ENCODE measurements around the gene ZNF324B.
"Not testable (repeated sequence)": the region's sequence is repeated elsewhere in the genome, so short reads cannot be mapped to it uniquely, and the experiment has no call there.

ZNF324B gene

DNA sequence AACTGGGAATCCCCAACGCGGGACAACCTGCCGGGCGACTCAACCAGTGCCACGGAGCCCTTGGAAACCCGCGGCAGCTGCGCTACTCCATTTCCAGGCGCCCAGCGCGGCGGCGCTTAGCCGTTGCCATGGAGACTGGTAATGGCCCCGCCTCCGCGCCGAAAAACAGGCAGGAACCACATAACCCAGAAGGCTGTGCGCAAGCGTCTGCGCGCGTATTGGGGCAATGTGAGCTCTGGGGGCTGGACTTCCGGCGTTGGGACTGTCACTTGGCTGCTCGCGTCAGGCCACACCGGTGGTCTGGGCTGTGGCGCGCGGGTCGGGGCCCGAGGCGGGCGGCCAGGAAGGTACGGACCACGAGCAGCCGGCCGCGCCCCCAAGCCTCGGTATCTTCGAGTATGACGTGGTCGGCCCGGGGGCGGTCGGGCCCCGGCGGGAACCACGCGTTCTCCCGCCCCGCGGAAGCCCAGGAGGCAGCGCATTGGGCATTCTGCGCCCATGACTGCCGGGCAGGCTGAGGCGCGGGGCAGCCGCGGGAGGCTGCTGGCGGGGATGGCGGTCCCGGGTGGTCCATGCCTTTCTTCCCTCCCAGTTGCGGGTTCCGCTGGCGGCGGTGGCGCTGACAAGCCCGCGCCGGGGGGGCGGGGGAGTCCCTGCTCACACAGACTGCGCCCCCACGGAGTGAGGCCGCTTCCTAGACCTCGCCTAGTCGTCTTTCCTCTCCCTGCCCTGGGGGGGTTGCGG, at the start of gene ZNF324B:
TSS of gene ZNF324B (plus strand) at position 265 of the 744 bp plus-strand sequence. CDS start 2,080 bp downstream, outside the sequence.
- peak; percentile 96 for DNase-seq (ENCODE audit: low read depth, low spot score)

DNA sequence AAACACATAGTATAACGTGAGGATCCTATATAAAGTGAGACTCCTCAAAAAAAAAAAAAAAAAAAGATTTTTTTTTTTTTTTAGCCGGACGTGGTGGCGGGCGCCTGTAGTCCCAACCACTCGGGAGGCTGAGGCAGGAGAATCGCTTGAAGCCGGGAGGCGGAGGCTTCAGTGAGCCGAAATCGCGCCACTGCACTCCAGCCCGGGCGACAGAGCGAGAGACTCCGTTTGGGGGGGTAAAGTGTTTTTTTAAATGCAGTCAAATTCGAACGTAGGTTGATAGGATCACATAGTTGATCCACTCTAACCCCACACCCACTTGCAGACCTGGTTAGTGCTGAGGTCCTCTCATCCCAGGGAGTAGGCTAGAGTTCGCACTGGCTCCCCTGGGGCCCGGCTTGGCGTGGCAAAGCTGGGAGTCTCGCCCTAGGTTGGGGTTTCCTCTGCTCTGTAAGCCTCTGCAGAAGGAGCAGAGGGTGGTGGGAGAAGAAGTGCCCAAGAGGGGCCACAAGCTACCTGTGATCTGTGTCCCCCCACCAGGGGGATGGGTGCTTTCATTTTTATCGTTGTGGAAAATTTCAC, 49.5 kb upstream of the ZNF324B start:
- DNase-seq (ENCODE audit: low read depth, low spot score), result no peak

DNA sequence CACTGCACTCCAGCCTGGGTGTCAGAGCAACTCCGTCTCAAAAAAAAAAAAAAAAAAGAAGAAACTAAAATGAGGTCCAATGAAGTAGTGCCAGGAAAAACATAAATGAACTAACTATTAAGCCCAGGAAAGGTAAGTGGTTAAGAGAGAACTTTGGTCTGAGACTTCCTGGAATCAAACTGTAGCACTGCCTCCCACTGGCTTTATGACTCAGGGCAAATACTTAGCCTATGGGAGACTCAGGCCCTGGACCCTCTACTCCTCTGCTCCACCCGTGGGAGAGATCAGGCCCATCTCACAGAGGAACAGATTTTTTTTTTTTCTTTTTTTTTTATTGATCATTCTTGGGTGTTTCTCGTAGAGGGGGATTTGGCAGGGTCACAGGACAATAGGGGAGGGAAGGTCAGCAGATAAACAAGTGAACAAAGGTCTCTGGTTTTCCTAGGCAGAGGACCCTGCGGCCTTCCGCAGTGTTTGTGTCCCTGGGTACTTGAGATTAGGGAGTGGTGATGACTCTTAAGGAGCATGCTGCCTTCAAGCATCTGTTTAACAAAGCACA, 47.4 kb upstream of the ZNF324B start:
- not testable (repeated sequence) for DNase-seq (ENCODE audit: low read depth, low spot score)

DNA sequence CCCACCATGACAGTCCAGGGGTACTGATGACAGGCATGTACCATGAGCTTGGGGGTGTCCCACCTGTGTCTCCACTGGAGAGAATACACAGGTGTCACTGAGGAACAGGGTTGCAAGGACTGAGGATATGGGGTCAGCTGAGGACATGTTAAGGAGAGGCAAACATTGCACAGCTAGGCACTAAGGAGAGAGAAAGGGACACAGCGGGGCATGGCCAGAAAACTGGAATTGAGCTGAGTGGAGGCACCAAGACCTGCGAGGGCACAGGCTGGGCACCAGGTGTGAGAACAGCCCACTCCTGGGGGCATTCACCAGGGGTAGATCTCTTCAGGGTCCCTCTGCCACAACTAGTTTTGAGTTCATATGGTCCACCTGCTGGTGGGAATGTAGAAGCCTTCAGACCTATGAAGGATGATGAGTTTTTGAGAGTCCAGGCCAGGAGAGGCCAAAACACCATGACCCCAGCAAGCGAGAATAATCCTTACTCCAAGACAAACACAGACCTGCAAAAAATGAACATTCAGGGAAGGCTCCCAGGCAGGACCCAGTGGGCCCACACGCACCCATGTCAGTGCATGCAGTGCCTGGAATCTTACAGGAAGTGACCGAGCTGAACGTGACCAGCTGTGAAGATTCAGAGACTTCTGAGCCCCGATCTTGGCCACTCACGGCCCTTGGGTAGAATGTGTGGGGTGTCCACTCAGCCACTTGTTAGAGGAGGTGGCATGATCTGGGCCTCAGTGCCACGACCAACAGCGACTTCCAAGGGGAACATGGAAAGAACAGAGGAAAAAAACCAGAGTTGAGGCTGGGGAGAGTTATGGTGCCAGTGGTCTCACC, 44.4 kb upstream of the ZNF324B start:
- no peak for DNase-seq (ENCODE audit: low read depth, low spot score)

DNA sequence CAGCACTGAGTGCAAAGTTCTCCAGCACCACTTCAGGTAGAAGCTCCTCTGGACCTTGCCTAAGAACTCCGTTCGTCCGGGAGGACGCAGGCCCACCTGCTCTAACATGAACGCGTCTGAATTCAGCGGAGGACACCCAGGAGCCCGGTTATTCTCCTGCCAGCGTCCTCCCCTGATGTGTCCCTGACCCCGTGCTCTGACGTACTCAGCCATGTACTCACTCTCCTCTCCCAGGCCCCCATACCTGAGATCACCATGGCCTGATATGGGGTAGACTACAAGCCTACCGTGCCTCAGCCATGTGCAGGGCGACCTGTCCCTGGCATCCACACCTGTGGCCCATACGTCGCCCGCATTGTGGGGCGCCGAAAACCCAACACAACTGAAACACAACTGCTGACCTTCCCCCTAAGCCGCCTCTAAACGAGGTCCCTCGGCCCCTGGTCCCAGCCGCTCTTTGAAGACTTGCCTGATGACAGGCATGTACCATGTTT, 43.7 kb upstream of the ZNF324B start:
- no peak for DNase-seq (ENCODE audit: low read depth, low spot score)

DNA sequence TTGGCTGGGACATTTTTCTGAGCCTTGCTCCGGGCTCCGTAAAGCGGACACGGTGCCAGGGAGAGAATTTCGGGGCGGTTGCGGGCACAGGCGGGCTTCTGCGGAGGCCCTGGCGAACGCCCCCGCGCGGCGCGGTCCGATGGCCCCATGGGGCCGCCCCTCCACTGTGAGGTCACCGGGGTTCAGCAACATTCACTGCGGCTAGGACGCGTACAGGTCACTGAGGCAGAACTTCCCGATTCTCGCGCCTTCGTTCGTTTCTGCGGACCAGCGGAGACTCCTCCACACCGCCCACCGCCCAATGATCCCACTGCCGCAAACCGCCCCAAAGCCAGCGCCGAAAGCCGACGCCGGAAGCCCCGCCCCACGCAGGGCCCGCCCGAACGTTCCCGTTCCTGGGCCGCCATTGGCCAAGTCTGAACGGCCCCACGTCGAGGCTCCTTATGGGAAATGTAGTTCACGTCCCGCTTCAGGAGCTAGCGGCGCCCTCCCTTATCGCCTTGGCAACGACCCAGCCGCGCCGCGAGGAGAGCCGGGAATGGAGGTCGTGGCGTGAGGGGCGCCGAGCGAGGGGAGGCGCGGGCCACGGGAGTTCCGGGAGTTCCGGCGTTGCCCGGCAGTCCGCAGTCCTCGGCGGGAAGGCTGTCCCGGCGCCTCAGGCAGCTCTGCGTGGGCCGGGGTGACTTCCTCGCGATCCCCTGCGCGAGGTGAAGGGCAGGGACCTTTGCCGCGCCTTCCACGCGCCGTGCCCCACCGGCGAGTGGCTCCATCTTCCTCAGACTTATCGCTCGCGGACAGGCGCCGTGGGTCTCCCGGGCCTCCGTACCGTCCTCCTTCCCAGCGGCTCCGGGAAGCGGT, 43.0 kb upstream of the ZNF324B start, which contains the start of gene ZNF584:
TSS of gene ZNF584 (plus strand) at position 498 of the 858 bp plus-strand sequence. CDS start 499 bp downstream, outside the sequence.
- DNase-seq (ENCODE audit: low read depth, low spot score), result peak; percentile 89

DNA sequence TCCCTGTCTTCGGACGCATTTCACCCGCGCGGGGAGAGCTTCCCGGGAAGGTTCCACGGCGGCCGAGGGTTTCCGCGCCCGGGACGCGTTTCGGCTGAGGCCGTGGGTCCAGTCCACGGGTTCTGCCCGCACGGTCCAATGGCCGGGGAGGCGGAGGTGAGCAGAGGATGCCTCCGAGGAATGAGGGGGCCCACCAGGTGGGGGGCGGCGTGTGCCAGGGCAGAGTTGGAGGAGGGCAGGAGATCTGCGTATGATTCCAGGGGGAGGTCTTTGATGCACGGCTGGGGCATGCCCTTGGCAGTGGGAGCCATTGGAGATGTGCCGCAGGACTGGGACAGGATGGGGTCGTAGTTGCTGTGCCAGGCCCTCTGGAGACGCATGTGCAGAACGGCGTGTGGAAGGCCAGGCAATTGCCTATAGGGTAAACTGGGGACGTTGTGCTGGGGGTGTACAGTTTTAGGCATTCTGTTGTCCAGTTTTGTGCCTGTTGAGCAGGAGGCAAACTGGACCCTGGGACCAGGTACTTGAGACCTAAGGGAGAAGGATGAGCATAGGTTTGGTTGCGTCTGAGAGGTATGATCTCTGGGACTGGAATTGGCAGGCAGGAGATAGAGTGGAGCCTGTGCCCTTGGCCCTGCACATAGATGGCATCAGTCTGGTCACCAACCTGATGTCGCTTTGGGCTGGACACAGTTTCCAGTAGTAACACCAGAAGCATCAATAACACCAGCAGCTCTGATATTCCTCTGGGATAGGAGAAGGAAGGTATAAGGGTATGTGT, 42.2 kb upstream of the ZNF324B start:
- DNase-seq (ENCODE audit: low read depth, low spot score), result no peak

DNA sequence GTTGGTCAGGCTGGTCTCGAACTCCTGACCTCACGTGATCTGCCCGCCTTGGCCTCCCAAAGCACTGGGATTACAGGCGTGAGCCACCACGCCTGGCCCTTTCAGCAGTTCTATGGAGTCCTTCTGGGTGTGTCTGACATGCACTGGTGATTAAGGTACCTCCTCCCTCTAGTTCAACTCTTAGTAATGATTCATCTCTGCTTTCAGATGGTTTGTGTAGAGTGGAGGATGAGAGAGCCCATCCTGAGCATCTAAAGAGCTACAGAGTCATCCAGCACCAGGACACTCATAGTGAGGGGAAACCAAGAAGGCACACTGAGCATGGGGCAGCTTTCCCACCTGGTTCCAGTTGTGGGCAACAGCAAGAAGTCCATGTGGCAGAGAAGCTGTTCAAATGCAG, 34.8 kb upstream of the ZNF324B start:
- DNase-seq (ENCODE audit: low read depth, low spot score), result no peak

DNA sequence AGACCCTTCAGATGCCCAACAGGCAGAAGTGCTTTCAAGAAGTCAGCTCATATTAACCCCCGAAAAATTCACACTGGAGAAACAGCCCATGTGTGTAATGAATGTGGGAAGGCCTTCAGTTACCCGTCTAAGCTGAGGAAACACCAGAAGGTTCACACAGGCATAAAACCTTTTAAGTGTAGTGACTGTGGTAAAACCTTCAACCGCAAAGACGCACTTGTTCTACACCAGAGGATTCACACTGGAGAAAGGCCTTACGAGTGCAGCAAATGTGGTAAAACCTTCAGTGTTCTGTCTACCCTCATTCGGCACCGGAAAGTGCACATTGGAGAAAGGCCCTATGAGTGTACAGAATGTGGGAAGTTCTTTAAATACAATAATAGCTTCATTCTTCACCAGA, 34.4 kb upstream of the ZNF324B start:
- DNase-seq (ENCODE audit: low read depth, low spot score), result no peak

DNA sequence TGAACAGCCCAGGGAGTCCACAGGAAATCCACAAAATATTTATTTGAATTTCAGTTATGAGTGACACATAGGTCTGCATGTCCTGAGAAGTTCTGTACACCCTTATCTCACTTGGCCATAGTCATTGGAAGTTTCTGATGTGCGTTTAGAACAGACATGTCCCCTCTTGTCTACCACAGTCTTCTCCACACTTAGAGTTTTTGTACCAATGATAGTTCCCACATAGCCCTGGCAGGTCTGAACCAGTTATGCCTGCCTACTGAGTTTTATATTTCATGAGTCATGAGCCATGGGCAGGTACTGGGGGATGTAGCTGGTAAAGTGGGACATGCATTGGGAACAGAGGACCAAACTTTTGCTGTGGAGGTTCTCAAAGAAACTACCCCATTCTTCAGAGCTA, 22.8 kb upstream of the ZNF324B start:
- DNase-seq (ENCODE audit: low read depth, low spot score), result no peak

DNA sequence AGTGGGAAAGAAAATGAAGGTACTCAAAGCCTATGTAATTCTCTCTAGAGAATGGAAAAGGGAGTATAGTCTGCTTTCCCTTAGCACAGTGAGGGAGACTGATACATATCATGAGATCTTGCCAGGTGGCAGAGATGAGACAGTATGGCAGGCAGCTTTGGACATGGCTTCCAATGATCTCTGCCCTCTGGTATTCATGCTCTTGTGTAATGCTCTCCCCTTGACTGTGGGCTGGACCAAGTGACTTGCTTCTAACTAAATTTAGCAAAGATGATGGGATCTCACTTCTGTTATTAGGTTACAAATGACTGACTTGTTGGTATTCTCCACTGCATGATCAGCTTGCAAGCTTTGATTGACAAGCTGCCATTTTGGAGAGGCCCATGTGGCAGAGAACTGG, 21.7 kb upstream of the ZNF324B start:
- DNase-seq (ENCODE audit: low read depth, low spot score), result no peak

DNA sequence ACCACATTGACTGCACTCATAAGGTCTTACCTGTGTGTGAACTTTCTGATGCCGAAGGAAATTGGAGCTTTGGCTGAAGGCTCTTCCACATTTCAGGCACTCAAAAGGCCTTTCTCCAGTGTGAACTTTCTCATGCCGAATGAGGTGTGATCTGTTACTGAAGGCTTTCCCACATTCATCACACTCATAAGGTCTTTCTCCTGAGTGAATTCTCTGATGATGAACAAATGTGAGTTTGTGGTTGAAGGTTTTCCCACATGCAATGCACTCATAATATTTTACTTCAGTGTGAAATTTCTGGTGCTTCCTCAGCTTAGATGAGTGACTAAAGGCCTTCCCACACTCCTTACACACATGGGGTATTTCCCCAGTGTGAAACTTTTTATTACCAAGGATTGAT, 17.2 kb upstream of the ZNF324B start:
- no peak for DNase-seq (ENCODE audit: low read depth, low spot score)

DNA sequence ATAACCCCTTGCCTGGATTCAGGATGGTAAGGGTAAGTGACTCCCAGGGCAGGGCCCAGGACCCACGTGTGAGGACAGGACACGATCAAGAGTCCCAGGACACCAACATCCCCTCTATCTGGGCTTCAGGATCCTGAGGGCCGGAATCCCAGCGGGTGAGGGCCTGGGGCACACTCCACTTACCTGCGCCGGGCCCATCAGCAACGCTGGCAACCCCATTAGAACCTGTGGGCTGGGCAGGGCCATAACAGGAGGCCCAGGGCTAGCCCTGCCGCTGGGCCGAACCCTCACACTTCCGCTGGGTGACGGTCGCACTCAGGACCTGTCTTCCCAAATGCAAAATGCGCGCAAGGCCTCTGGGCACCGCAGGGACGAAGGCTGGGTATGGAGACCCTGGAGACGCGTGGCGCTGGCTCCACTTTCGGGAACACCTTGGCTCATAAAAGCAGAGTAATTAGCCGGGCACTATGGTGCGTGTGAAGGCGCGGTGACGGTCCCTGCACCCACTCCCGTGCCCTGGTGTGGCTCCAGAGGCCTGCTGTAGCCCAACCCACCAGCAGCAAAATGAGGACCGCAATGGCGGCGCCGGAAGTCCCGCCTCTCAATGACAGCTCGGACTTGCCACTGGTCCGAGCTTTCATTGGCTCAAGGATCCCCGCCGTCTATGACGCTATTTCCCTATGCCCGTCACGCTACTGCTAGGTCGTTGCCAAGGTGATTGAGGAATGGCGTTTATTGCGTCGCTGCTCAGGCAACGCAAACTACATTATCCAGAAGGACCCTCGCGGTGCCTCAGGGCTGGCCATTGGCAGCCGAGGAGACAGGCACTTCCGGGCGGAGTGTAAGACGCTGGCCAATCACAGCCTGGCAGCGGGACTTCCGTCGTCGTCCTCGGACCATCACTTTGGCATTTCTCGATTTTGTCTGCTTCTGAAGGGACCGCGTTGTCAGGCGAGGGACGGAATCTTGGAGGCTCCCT, 11.6 kb upstream of the ZNF324B start, which contains the start of gene ZNF132:
TSS of gene ZNF132 (minus strand) at position 578 of the 979 bp plus-strand sequence. CDS start at position 246, 332 bp downstream.
- DNase-seq (ENCODE audit: low read depth, low spot score), result peak; percentile 93

DNA sequence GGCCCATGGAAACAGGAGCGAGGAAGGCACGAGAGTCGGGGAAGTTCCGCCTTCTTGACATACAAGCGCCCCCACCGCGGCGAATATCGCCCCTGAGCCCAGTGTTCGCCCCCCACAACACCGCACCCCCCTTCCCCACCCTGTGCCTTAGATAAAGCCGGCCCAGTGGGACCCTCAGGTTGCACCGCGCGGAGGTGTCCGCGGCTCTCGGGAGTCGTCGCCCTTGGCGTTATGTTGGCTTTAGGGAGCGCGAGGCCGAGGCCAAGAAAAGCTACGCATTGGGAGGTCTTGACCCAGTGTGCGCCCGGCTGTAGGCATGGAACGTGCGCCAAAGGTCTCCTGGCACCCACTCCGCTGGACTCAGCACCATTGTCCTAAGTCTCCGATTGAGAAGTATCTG, 10.9 kb upstream of the ZNF324B start:
- DNase-seq (ENCODE audit: low read depth, low spot score), result no peak

DNA sequence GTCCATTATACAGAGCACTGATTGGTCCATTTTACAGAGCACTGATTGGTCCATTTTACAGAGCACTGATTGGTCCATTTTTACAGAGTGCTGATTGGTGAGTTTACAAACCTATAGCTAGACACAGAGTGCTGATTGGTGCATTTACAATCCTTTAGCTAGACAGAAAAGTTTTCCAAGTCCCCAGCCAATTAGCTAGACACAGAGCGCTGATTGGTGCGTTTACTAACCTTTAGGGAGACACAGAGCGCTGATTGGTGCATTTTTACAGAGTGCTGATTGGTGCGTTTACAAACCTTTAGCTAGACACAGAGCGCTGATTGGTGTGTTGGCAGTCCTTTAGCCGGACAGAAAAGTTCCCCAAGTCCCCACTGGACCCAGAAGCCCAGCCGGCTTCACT, 8.4 kb upstream of the ZNF324B start:
- not testable (repeated sequence) for DNase-seq (ENCODE audit: low read depth, low spot score)

DNA sequence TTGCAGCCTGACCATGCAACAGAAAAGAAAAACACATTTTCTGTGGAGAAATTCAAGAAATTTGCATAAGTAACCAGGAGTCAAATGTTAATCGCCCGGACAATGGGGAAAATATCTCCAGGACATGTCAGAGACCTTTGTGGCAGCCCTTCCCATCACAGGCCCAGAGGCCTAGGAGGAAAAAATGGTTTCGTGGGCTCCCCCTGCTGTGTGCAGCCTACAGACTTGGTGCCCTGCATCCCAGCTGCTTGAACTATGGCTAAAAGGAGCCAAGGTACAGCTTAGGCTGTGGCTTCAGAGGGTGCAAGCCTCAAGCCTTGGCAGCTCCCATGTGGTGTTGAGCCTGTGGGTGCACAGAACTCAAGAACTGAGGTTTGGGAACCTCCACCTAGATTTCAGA, 2.6 kb upstream of the ZNF324B start:
- not testable (repeated sequence) for DNase-seq (ENCODE audit: low read depth, low spot score)

DNA sequence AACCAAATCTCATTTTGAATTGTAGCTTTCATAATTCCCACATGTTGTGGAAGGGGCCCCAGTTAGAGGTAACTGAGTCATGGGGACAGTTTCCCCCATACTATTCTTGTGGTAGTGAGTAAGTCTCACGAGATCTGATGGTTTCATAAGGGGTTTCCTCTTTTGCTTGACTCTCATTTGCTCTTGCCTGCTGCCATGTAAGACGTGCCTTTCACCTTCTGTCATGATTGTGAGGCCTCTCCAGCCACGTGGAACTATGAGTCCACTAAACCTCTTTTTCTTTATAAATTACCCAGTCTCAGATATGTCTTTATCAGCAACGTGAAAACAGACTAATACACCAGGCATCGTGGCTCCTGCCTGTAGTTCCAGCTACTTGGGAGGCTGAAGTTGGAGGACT, 1.4 kb upstream of the ZNF324B start:
- DNase-seq (ENCODE audit: low read depth, low spot score), result not testable (repeated sequence)

DNA sequence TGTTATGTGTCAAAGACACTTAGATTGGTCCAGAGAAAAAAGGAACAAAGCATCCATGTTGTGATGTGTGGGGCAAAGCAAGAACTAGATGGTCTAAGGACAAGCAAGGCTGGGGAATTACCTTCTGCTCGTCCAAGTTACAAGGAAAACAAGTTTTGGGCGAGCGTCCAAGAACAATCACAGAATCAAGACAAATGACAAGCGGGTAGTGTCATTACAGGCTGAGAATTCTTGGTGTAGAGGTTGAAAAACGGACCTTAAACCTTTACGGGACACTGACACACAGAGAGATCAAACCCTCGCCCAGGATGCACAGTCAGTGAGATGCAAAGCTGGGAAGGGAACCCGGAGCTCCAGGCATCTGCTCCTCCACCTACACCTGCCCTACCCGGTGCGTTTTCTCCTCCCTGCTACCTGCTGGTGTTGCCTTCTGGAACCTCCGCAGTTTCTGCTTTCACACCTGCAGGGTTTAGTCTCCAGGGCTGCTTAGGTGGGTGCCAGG, 515 bp upstream of the ZNF324B start:
- DNase-seq (ENCODE audit: low read depth, low spot score), result no peak

DNA sequence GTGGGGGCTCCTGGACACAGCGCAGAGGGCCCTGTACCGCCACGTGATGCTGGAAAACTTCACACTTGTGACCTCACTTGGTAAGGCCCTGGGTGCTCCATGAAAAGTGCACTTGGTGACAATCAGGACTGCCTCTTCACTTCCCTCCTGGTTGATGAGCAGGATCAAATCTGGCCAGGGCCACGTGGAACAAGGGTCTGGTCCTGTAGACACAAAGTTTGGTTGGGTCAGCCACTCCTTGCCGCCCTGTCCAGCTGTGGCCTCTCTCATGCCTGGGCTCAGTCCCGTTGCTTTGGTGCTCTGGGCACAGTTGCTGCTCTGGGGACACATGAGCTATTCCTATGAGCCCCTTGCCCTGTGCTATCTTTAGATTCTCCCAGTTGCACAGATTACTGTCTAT, 2.3 kb downstream of the ZNF324B start:
- DNase-seq (ENCODE audit: low read depth, low spot score), result no peak

Data from activated CD4-positive, CD25-positive, alpha-beta regulatory T cell treated with anti-CD3 and anti-CD28 coated beads, Interleukin-2, amount 50 U/mL, for 16 hours (primary cell).